Caco-2 (cell line): Measurements from ENCODE around the gene MMP8. TPM values are rescaled to one million over a fixed set of nuclear protein-coding genes. Genes with fewer than 3 reads are reported as not detected.

ENCODE experiments used
- BruUV-seq: library from RNA; stranded (reverse); fragments of 400-500 nt; replicated peaks from 2 replicates; lab custom pipeline; 2021; lab: Mats Ljungman, UMichigan
- CTCF ChIA-PET: fragments of 300-600 bp; sonication (Branson Sonifier 250); formaldehyde crosslinking; loops from one replicate; lab custom pipeline; 2022; ENCODE audit warnings: antibody characterized with exemption; lab: Charles Lee
- POLR2A ChIA-PET: fragments of 300-600 bp; sonication (Branson Sonifier 250); formaldehyde crosslinking; loops from one replicate; lab custom pipeline; 2022; ENCODE audit warnings: antibody characterized with exemption; lab: Charles Lee
- DNase-seq, 2 experiments: peaks; one replicate each; pipeline versions ENCODE4 v3.0.0 to v3.0.0-alpha.2; 2020 to 2022
- H3K27me3 ChIP-seq: replicated peaks from 2 replicates; pipeline ENCODE4 v1.6.0; 2011; ENCODE audit warnings: low read length; ENCODE audit not compliant: control insufficient read depth, insufficient read depth
- H3K36me3 ChIP-seq: 2 replicates; pipeline ENCODE4 v1.5.1; 2011; ENCODE audit warnings: low read length; ENCODE audit not compliant: control insufficient read depth, insufficient read depth
- H3K4me1 ChIP-seq: fragments of 250-450 bp; sonication (Bioruptor Pico); 2 replicates; pipeline ENCODE4 v1.5.1; 2020; ENCODE audit warnings: mild to moderate bottlenecking
- H3K4me3 ChIP-seq: 2 replicates; pipeline ENCODE4 v1.5.1; 2011; ENCODE audit warnings: low read depth, mild to moderate bottlenecking, control low read depth, low read length
- H3K9me3 ChIP-seq: fragments of 250-450 bp; sonication (Bioruptor Pico); 2 replicates; pipeline ENCODE4 v1.5.1; 2020; ENCODE audit warnings: mild to moderate bottlenecking, moderate library complexity
- H3K27ac Mint-ChIP-seq: one replicate; pipeline ENCODE4 v1.8.0; 2022; ENCODE audit warnings: mixed read lengths; ENCODE audit not compliant: unreplicated experiment
- H3K27me3 Mint-ChIP-seq: one replicate; pipeline ENCODE4 v1.8.0; 2022; ENCODE audit warnings: mixed read lengths; ENCODE audit not compliant: insufficient read depth, unreplicated experiment
- H3K36me3 Mint-ChIP-seq: one replicate; pipeline ENCODE4 v1.8.0; 2022; ENCODE audit warnings: mild to moderate bottlenecking, mixed read lengths; ENCODE audit not compliant: insufficient read depth, unreplicated experiment
- H3K4me1 Mint-ChIP-seq: one replicate; pipeline ENCODE4 v1.8.0; 2022; ENCODE audit warnings: low read depth, mixed read lengths; ENCODE audit not compliant: unreplicated experiment
- H3K4me3 Mint-ChIP-seq: one replicate; pipeline ENCODE4 v1.8.0; 2022; ENCODE audit warnings: mild to moderate bottlenecking, moderate library complexity, mixed read lengths; ENCODE audit not compliant: unreplicated experiment
- H3K9me3 Mint-ChIP-seq: one replicate; pipeline ENCODE4 v1.8.0; 2022; ENCODE audit warnings: mixed read lengths; ENCODE audit not compliant: unreplicated experiment
- CTCF ChIP-seq, 2 experiments: fragments of 200-600 bp in 1 of 2; IDR thresholded peaks; 1 replicate in 1 of 2; 2 replicates in 1 of 2; pipeline versions ENCODE4 v1.5.1 to v1.8.0; 2011 to 2022; ENCODE audit warnings: antibody characterized with exemption in 1 of 2, control low read depth in 1 of 2, inconsistent platforms in 1 of 2, low read depth in 1 of 2, low read length in 1 of 2, mild to moderate bottlenecking in 1 of 2, moderate library complexity in 1 of 2; ENCODE audit not compliant: insufficient read depth in 1 of 2, severe bottlenecking in 1 of 2, unreplicated experiment in 1 of 2
- intact Hi-C: fragments of 100-400 bp; cut with micrococcal nuclease; formaldehyde crosslinking; loops from one replicate; pipeline ENCODE4 v1.10.0; 2022; ENCODE audit not compliant: unreplicated experiment
- total RNA-seq: library from RNA; stranded (reverse); gene quantifications from 2 replicates; pipeline ENCODE4 v1.2.3, GENCODE V29; 2022

Gene MMP8
- total RNA-seq, 1 experiment from 2014 or later = not detected

- Mint-ChIP-seq H3K4me3 (no peak overlapping the region), H3K9me3 (no peaks in the 10 kb centered on the region), H3K27me3 (peaks cover 2% of the 10 kb centered on the region), H3K36me3 (no peaks in the 10 kb centered on the region), H3K27ac (no peak overlapping the region), H3K4me1 (no peaks in the 10 kb centered on the region)
- intact Hi-C loops = no loop called here
- H3K4me1 ChIP-seq = no peaks in the 10 kb centered on the region
- H3K9me3 ChIP-seq = no peaks in the 10 kb centered on the region
- POLR2A ChIA-PET = no interaction called here
- no peaks in the 10 kb centered on the region for H3K36me3 ChIP-seq
- TF ChIP-seq CTCF (IDR thresholded peaks at IDR 0.05; ENCODE audit: insufficient read depth in 1 of 2, low read depth in 1 of 2, low read length in 1 of 2, severe bottlenecking in 1 of 2, unreplicated experiment in 1 of 2) = no peak
- no peaks in the 10 kb centered on the region for H3K27me3 ChIP-seq
- DNase-seq = no peak
- BruUV-seq = no TSS peak
- H3K4me3 ChIP-seq = no peak overlapping the region
- CTCF ChIA-PET = no interaction called here
These were observed 3.1 kb upstream of the MMP8 start for GRCh38 chr11:102727890-102728289.

GRCh38 chr11:102722821-102723220 is 1.9 kb downstream of the MMP8 start:
- ChIA-PET POLR2A (no interaction called here), CTCF (no interaction called here)
- Mint-ChIP-seq H3K9me3 (no peaks in the 10 kb centered on the region), H3K27me3 (peaks cover 11% of the 10 kb centered on the region), H3K36me3 (no peaks in the 10 kb centered on the region), H3K27ac (no peak overlapping the region), H3K4me3 (no peak overlapping the region), H3K4me1 (no peaks in the 10 kb centered on the region)
- no peaks in the 10 kb centered on the region for H3K36me3 ChIP-seq
- no peaks in the 10 kb centered on the region for H3K9me3 ChIP-seq
- no peak for TF ChIP-seq CTCF (IDR thresholded peaks at IDR 0.05; ENCODE audit: insufficient read depth in 1 of 2, low read depth in 1 of 2, low read length in 1 of 2, severe bottlenecking in 1 of 2, unreplicated experiment in 1 of 2)
- H3K4me3 ChIP-seq = no peak overlapping the region
- no peaks in the 10 kb centered on the region for H3K4me1 ChIP-seq
- no TSS peak for BruUV-seq
- DNase-seq = no peak
- H3K27me3 ChIP-seq = no peaks in the 10 kb centered on the region
- intact Hi-C loops = no loop called here

- CTCF ChIA-PET = no interaction called here
- H3K4me3 ChIP-seq = no peak overlapping the region
- no peaks in the 10 kb centered on the region for H3K36me3 Mint-ChIP-seq
- H3K4me1 Mint-ChIP-seq = no peaks in the 10 kb centered on the region
- DNase-seq = no peak
- POLR2A ChIA-PET = no interaction called here
- no TSS peak for BruUV-seq
- no peak overlapping the region for H3K27ac Mint-ChIP-seq
- no peaks in the 10 kb centered on the region for H3K9me3 ChIP-seq
- no peaks in the 10 kb centered on the region for H3K27me3 ChIP-seq
- H3K4me3 Mint-ChIP-seq = no peak overlapping the region
- peaks cover 18% of the 10 kb centered on the region for H3K27me3 Mint-ChIP-seq
- no peaks in the 10 kb centered on the region for H3K9me3 Mint-ChIP-seq
- no peaks in the 10 kb centered on the region for H3K36me3 ChIP-seq
- H3K4me1 ChIP-seq = no peaks in the 10 kb centered on the region
- no peak for TF ChIP-seq CTCF (IDR thresholded peaks at IDR 0.05; ENCODE audit: insufficient read depth in 1 of 2, low read depth in 1 of 2, low read length in 1 of 2, severe bottlenecking in 1 of 2, unreplicated experiment in 1 of 2)
- intact Hi-C loops = no loop called here
These were observed 5.0 kb downstream of the MMP8 start for GRCh38 chr11:102719620-102720277.
